H1 (cell line): ENCODE results near the gene TNP1. TPM values are rescaled to one million over a fixed set of nuclear protein-coding genes. Genes with fewer than 3 reads are reported as not detected.

ENCODE experiments used
- EGR1 ChIP-seq: IDR thresholded peaks from 2 replicates; pipeline ENCODE4 v1.6.1; 2011; ENCODE audit warnings: low read depth, low read length, borderline replicate concordance
- JUN ChIP-seq: IDR thresholded peaks from 2 replicates; pipeline ENCODE4 v1.6.1; 2011; ENCODE audit warnings: low read depth, mild to moderate bottlenecking, improper control_type of control experiment, low read length
- MAFK ChIP-seq: IDR thresholded peaks from 2 replicates; pipeline ENCODE4 v1.6.1; 2012; ENCODE audit warnings: low read depth, mild to moderate bottlenecking, improper control_type of control experiment, low read length
- polyA plus RNA-seq, 7 experiments: library from polyadenylated mRNA; depleted of rRNA in 3 of 7; stranded (reverse) in 5 of 7; unstranded in 2 of 7; fragments of >200 nt in 5 of 7; fragments of 200-250 nt in 2 of 7; gene quantifications; 1 replicate in 5 of 7; 2 replicates in 1 of 7; 4 replicates in 1 of 7; pipeline versions ENCODE4 v1.2.1 to v1.2.3, GENCODE V29; 2011 to 2013; ENCODE audit warnings: missing spikeins in 2 of 7, mixed read lengths in 2 of 7
- total RNA-seq: library from RNA; stranded (reverse); fragmentation: NEBNext Ultra II Directional; extraction: Animal tissue kit (Norgen Biotek cat#: 25700); gene quantifications from 2 replicates; pipeline ENCODE4 v1.2.1, GENCODE V29; 2021
- TF ChIP-seq, protein P1 (sequence below): IDR thresholded peaks from 2 replicates; pipeline ENCODE4 v1.6.1; 2012; ENCODE audit warnings: inconsistent platforms

The TNP1 gene
- total and polyA plus RNA-seq, 2 of the 8 experiments (the other 6 are each of a cell fraction or from before 2014, with no cell fraction given) = not detected

- TF ChIP-seq EGR1 (no peak), MAFK (no peak), JUN (no peak)
- TF ChIP-seq, protein P1, sequence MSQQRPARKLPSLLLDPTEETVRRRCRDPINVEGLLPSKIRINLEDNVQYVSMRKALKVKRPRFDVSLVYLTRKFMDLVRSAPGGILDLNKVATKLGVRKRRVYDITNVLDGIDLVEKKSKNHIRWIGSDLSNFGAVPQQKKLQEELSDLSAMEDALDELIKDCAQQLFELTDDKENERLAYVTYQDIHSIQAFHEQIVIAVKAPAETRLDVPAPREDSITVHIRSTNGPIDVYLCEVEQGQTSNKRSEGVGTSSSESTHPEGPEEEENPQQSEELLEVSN = no peak
- TF ChIP-seq, all 59 proteins: peak for 0
These were observed 29.2 kb upstream of the TNP1 start (continued) for GRCh38 chr2:216888887-216889622.
